Natural killer cell treated with Interleukin-12 subunit alpha and Interleukin-12 subunit beta and Interleukin-15 and Interleukin-18, amount 100 ng/mL, for 72 hours (primary cell): ENCODE measurements around the gene LRP1B. TPM values are rescaled to one million over a fixed set of nuclear protein-coding genes. Genes with fewer than 3 reads are reported as not detected.

Source experiments
- ATAC-seq, 2 donors: fragments of 150-1000 bp; cut with Tn5 transposase in 1 of 2; sonication (Bioruptor Pico), chemical (Tn5 transposase) in 1 of 2; 2 replicates each; pipeline ENCODE4 v1.10.0; 2021
- DNase-seq: peaks from one replicate; pipeline ENCODE4 v3.0.0; 2022; ENCODE audit warnings: low spot score
- H3K27ac Mint-ChIP-seq, 2 donors: 1 replicate in 1 of 2; 2 replicates in 1 of 2; pipeline ENCODE4 v1.8.0; 2022; ENCODE audit warnings: mixed read lengths in 2 of 2, mild to moderate bottlenecking in 1 of 2, moderate library complexity in 1 of 2
- H3K27me3 Mint-ChIP-seq, 2 donors: 1 replicate in 1 of 2; 2 replicates in 1 of 2; pipeline ENCODE4 v1.8.0; 2022; ENCODE audit warnings: mixed read lengths in 2 of 2
- H3K36me3 Mint-ChIP-seq: one replicate; pipeline ENCODE4 v1.8.0; 2022; ENCODE audit warnings: mixed read lengths
- H3K4me1 Mint-ChIP-seq, 2 donors: 1 replicate in 1 of 2; 2 replicates in 1 of 2; pipeline ENCODE4 v1.8.0; 2022; ENCODE audit warnings: low read depth in 2 of 2, mixed read lengths in 2 of 2, mild to moderate bottlenecking in 1 of 2
- H3K4me3 Mint-ChIP-seq: one replicate; pipeline ENCODE4 v1.8.0; 2022; ENCODE audit warnings: mixed read lengths
- H3K9me3 Mint-ChIP-seq: 2 replicates; pipeline ENCODE4 v1.8.0; 2022; ENCODE audit warnings: mixed read lengths
- total RNA-seq, 2 donors: library from RNA; stranded (reverse); gene quantifications; one replicate each; pipeline ENCODE4 v1.2.3, GENCODE V29; 2022

Gene LRP1B
- total RNA-seq, 2 donors from 2014 or later = not detected

- no peaks in the 10 kb centered on the region for H3K36me3 Mint-ChIP-seq
- no peak overlapping the region for H3K27ac Mint-ChIP-seq
- DNase-seq = no peak
- no peak overlapping the region for H3K4me3 Mint-ChIP-seq
- H3K4me1 Mint-ChIP-seq = peaks cover 4 to 5% of the 10 kb centered on the region in 2 donors
- no peaks in the 10 kb centered on the region for H3K27me3 Mint-ChIP-seq
- no peaks in the 10 kb centered on the region for H3K9me3 Mint-ChIP-seq
- ATAC-seq = no peak
These were observed 629.1 kb downstream of the LRP1B start for GRCh38 chr2:141501752-141502151.

GRCh38 chr2:141499123-141499522 lies 631.7 kb downstream of the LRP1B start:
- H3K4me1 Mint-ChIP-seq = peaks cover 4 to 5% of the 10 kb centered on the region in 2 donors
- H3K27ac Mint-ChIP-seq = no peak overlapping the region
- H3K4me3 Mint-ChIP-seq = no peak overlapping the region
- H3K9me3 Mint-ChIP-seq = no peaks in the 10 kb centered on the region
- ATAC-seq (no peak), DNase-seq (no peak)
- no peaks in the 10 kb centered on the region for H3K36me3 Mint-ChIP-seq
- no peaks in the 10 kb centered on the region for H3K27me3 Mint-ChIP-seq

- no peaks in the 10 kb centered on the region for H3K9me3 Mint-ChIP-seq
- no peaks in the 10 kb centered on the region for H3K36me3 Mint-ChIP-seq
- peaks cover 4 to 5% of the 10 kb centered on the region in 2 donors for H3K4me1 Mint-ChIP-seq
- no peak overlapping the region for H3K27ac Mint-ChIP-seq
- ATAC-seq = no peak
- no peak overlapping the region for H3K4me3 Mint-ChIP-seq
- no peaks in the 10 kb centered on the region for H3K27me3 Mint-ChIP-seq
- no peak for DNase-seq
These were observed 632.3 kb downstream of the LRP1B start for GRCh38 chr2:141498561-141498960.

GRCh38 chr2:141497272-141497671 lies 633.5 kb downstream of the LRP1B start:
- DNase-seq = no peak
- H3K9me3 Mint-ChIP-seq = no peaks in the 10 kb centered on the region
- no peaks in the 10 kb centered on the region for H3K36me3 Mint-ChIP-seq
- H3K4me1 Mint-ChIP-seq = peaks cover 4 to 5% of the 10 kb centered on the region in 2 donors
- H3K27ac Mint-ChIP-seq = no peak overlapping the region
- ATAC-seq = no peak
- H3K4me3 Mint-ChIP-seq = no peak overlapping the region
- no peaks in the 10 kb centered on the region for H3K27me3 Mint-ChIP-seq

DNA sequence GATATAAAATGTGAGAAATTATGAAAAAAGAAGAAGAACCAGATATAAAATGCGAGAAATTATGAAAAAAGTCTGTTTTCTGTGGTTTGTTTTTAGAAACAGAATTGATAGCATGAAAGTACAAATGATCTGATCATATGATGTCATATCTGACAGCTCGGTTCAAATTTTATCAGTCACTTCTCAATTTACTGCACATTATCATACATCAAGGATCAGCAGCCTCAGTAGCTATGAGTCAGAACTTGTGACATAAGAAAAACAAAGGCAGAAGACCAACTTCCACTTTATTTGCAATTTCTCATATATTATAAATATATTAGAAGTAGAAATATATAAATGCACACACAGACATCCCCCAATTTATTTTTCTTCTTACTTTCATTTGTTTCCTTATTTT lies 634.0 kb downstream of the LRP1B start:
- Mint-ChIP-seq H3K4me1 (peaks cover 4 to 5% of the 10 kb centered on the region in 2 donors), H3K27ac (no peak overlapping the region), H3K9me3 (no peaks in the 10 kb centered on the region), H3K27me3 (no peaks in the 10 kb centered on the region), H3K36me3 (no peaks in the 10 kb centered on the region), H3K4me3 (no peak overlapping the region)
- ATAC-seq = no peak
- no peak for DNase-seq

- DNase-seq (no peak), ATAC-seq (no peak)
- Mint-ChIP-seq H3K27ac (no peak overlapping the region), H3K9me3 (no peaks in the 10 kb centered on the region), H3K4me3 (no peak overlapping the region), H3K36me3 (no peaks in the 10 kb centered on the region), H3K4me1 (peaks cover 4 to 5% of the 10 kb centered on the region in 2 donors), H3K27me3 (no peaks in the 10 kb centered on the region)
These were observed 636.9 kb downstream of the LRP1B start for GRCh38 chr2:141493936-141494335.

DNA sequence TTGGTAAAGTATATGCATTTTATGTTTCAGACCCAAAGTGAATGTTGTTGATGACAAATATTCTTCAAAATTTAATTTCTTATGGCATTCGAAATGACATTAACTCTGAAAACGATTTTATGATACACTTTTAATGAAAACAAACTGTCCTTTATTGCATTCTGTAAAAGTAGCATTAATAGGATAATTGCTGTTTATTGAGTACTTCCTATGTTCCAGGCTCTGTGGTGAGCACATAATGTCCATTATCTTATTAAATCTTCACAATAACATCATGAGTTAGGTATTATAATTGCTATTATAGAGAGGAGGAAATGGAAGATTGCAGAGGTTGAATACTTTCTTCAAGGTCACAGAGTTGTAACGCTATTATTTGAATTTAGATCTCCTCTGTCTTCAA lies 638.0 kb downstream of the LRP1B start:
- Mint-ChIP-seq H3K36me3 (no peaks in the 10 kb centered on the region), H3K4me1 (peaks cover 4 to 5% of the 10 kb centered on the region in 2 donors), H3K4me3 (no peak overlapping the region), H3K27ac (no peak overlapping the region), H3K27me3 (no peaks in the 10 kb centered on the region), H3K9me3 (no peaks in the 10 kb centered on the region)
- ATAC-seq = no peak
- DNase-seq = no peak

- Mint-ChIP-seq H3K27me3 (no peaks in the 10 kb centered on the region), H3K36me3 (no peaks in the 10 kb centered on the region), H3K9me3 (peaks cover 4% of the 10 kb centered on the region), H3K27ac (no peak overlapping the region), H3K4me3 (no peak overlapping the region), H3K4me1 (no peaks in the 10 kb centered on the region)
- DNase-seq (no peak), ATAC-seq (no peak)
These were observed 639.9 kb downstream of the LRP1B start for GRCh38 chr2:141490886-141491285.

- no peak for ATAC-seq
- H3K4me3 Mint-ChIP-seq = no peak overlapping the region
- no peaks in the 10 kb centered on the region for H3K27me3 Mint-ChIP-seq
- peaks cover 7% of the 10 kb centered on the region for H3K9me3 Mint-ChIP-seq
- DNase-seq = no peak
- no peak overlapping the region for H3K27ac Mint-ChIP-seq
- H3K36me3 Mint-ChIP-seq = no peaks in the 10 kb centered on the region
- H3K4me1 Mint-ChIP-seq = no peaks in the 10 kb centered on the region
These were observed 648.1 kb downstream of the LRP1B start for GRCh38 chr2:141482697-141483096.

DNA sequence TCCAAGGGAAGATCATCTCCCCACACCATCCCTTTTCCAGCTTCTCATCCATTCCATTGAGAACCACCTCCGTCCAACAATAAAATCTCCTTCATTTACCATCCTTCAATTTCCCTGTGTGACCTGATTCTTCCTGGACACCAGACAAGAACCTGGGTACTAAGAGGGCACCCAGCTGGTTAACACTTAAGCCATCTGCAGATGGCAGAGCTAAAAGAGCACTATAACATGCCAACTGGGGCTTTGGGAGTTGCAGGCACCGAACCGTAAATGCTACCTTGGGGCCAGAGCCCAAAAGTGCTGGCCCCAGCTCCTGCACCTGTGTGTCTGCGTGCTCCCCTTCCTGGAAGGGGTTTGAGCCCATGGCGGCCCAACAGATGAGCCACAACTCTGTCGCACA lies 655.0 kb downstream of the LRP1B start:
- no peak for DNase-seq
- ATAC-seq = no peak
- peaks cover 8% of the 10 kb centered on the region for H3K9me3 Mint-ChIP-seq
- no peaks in the 10 kb centered on the region for H3K36me3 Mint-ChIP-seq
- H3K4me3 Mint-ChIP-seq = no peak overlapping the region
- no peaks in the 10 kb centered on the region for H3K4me1 Mint-ChIP-seq
- no peaks in the 10 kb centered on the region for H3K27me3 Mint-ChIP-seq
- no peak overlapping the region for H3K27ac Mint-ChIP-seq

- ATAC-seq (no peak), DNase-seq (no peak)
- H3K27me3 Mint-ChIP-seq = no peaks in the 10 kb centered on the region
- H3K9me3 Mint-ChIP-seq = peaks cover 9% of the 10 kb centered on the region
- no peak overlapping the region for H3K27ac Mint-ChIP-seq
- no peak overlapping the region for H3K4me3 Mint-ChIP-seq
- no peaks in the 10 kb centered on the region for H3K36me3 Mint-ChIP-seq
- H3K4me1 Mint-ChIP-seq = no peaks in the 10 kb centered on the region
These were observed 662.1 kb downstream of the LRP1B start for GRCh38 chr2:141468761-141469160.

DNA sequence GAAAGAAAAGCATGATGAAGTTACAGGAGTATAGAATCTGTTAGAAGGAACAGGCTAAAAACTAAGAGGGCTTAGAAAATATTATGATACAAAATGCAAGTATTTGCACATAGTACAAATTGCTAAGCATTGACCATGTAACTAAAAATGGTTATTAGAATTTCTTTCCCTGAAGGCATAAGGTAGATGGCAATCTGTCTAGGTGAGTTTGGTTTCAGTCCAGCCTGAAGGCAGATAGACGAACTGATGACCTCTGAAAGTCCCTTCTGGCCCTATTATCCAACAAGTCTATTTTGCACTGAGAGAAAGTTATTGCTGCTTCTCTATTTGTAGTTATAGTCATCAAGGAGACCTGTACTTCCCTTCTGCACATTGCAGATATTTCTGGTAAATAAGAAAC lies 663.5 kb downstream of the LRP1B start:
- Mint-ChIP-seq H3K36me3 (no peaks in the 10 kb centered on the region), H3K4me1 (no peaks in the 10 kb centered on the region), H3K27ac (no peak overlapping the region), H3K4me3 (no peak overlapping the region), H3K9me3 (peaks cover 9% of the 10 kb centered on the region), H3K27me3 (no peaks in the 10 kb centered on the region)
- no peak for DNase-seq
- no peak for ATAC-seq

DNA sequence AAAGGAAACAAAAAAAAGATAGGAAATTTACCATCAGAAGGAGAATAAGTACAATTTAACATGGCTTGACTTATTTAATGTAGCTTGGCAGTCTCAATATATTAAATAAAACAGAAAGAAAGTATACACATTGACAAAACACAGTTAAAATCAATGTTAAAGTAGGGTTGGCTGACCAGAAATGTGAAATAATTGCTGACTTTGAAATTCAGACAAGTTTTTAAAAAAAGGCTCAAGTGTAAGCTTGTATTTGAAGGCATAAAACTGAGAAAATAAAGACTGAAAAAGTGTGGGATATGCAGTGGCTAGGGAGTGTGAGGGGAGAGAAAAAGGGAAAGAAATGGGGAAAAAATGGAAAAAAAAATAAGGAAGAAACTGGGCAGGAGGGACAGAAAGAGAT lies 665.8 kb downstream of the LRP1B start:
- Mint-ChIP-seq H3K27me3 (no peaks in the 10 kb centered on the region), H3K36me3 (no peaks in the 10 kb centered on the region), H3K27ac (no peak overlapping the region), H3K4me3 (no peak overlapping the region), H3K4me1 (no peaks in the 10 kb centered on the region), H3K9me3 (peaks cover 11% of the 10 kb centered on the region)
- ATAC-seq = no peak
- no peak for DNase-seq

DNA sequence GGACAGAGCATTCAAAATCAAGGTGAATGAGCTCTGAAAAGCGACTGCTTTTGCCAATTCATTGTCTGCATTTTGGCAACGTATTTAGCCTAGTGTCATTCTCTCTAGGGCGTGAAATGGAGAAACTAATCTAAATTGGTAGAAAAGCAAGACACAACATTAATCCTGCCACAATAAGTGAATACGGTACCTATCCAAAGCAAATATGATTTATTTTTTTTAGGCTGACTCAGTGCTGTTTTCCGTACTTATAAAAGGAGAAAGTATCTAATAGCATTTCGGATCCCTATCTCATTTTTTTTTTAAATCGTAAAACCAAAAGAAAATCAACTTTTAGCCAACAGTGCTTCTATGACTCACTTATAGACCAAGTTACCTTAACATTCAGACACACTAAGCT lies 672.5 kb downstream of the LRP1B start:
- Mint-ChIP-seq H3K36me3 (peaks cover 6% of the 10 kb centered on the region), H3K27me3 (no peaks in the 10 kb centered on the region), H3K4me1 (no peaks in the 10 kb centered on the region), H3K4me3 (no peak overlapping the region), H3K27ac (no peak overlapping the region), H3K9me3 (peaks cover 23% of the 10 kb centered on the region)
- DNase-seq (no peak), ATAC-seq (no peak)

DNA sequence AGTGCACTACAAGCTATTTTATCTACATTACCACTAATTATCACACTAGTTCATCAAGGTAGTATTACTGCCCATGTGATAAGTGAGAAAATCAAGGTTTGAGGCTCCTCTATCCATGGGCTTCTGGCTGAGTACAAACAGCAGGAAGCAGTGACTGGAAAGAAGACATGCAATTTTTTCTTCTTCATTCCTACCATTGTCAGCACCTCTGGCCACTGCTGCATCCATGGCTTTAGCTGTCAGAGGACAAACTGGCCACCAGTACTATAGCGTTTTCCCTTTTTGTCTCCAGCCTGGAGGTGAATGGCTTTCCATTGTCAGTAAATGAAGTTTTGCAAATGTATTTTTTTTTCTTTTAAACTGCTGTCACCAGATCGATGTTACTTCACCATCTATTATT lies 674.9 kb downstream of the LRP1B start:
- Mint-ChIP-seq H3K27me3 (no peaks in the 10 kb centered on the region), H3K4me1 (no peaks in the 10 kb centered on the region), H3K4me3 (no peak overlapping the region), H3K27ac (no peak overlapping the region), H3K36me3 (peaks cover 6% of the 10 kb centered on the region), H3K9me3 (peaks cover 23% of the 10 kb centered on the region)
- DNase-seq (no peak), ATAC-seq (no peak)
